SIG-M5 treated with dmso at 0.1 percent for 504 hours (cell line): ENCODE data around the gene TBCC.
"Not testable (repeated sequence)": the region's sequence is repeated elsewhere in the genome, so short reads cannot be mapped to it uniquely, and the experiment has no call there.

Experiments
- DNase-seq: peaks from one replicate; lab custom pipeline; 2025; ENCODE audit not compliant: unreplicated experiment; lab: John Stamatoyannopoulos, UW

TBCC gene

GRCh38 chr6:42735976-42736375, 9.9 kb downstream of the TBCC start:
- DNase-seq = no peak

GRCh38 chr6:42733867-42734481, 11.9 kb downstream of the TBCC start:
- not testable (repeated sequence) for DNase-seq

- no peak for DNase-seq
Measured at GRCh38 chr6:42729731-42730130, 16.2 kb downstream of the TBCC start.

GRCh38 chr6:42727627-42728026, 18.3 kb downstream of the TBCC start:
- DNase-seq = no peak

- DNase-seq = no peak
Measured at GRCh38 chr6:42727087-42727611, 18.8 kb downstream of the TBCC start.

- DNase-seq = peak; percentile 93
Measured at GRCh38 chr6:42726485-42727086, 19.3 kb downstream of the TBCC start.

- no peak for DNase-seq
Measured at GRCh38 chr6:42726026-42726425, 19.9 kb downstream of the TBCC start.

- DNase-seq = no peak
Measured at GRCh38 chr6:42724825-42725224, 21.1 kb downstream of the TBCC start.

GRCh38 chr6:42722497-42722896, 23.4 kb downstream of the TBCC start, which contains the start of gene PRPH2:
PRPH2 (minus strand) TSS chr6:42722597; CDS start chr6:42722334, 263 bp downstream.
- DNase-seq = no peak

- no peak for DNase-seq
Measured at GRCh38 chr6:42720739-42721138, 25.2 kb downstream of the TBCC start.

- DNase-seq = no peak
Measured at GRCh38 chr6:42715871-42716270, 30.0 kb downstream of the TBCC start.

GRCh38 chr6:42714098-42714761, 31.7 kb downstream of the TBCC start:
- DNase-seq = no peak

- no peak for DNase-seq
Measured at GRCh38 chr6:42711930-42712329, 34.0 kb downstream of the TBCC start.

- DNase-seq = no peak
Measured at GRCh38 chr6:42710316-42710715, 35.6 kb downstream of the TBCC start.

GRCh38 chr6:42709871-42710270, 36.0 kb downstream of the TBCC start:
- DNase-seq = no peak

GRCh38 chr6:42708096-42708495, 37.8 kb downstream of the TBCC start:
- no peak for DNase-seq

- no peak for DNase-seq
Measured at GRCh38 chr6:42707595-42707994, 38.3 kb downstream of the TBCC start.

- no peak for DNase-seq
Measured at GRCh38 chr6:42704937-42705374, 40.9 kb downstream of the TBCC start.

GRCh38 chr6:42704251-42704936, 41.5 kb downstream of the TBCC start:
- DNase-seq = no peak

GRCh38 chr6:42702786-42703185, 43.1 kb downstream of the TBCC start:
- not testable (repeated sequence) for DNase-seq

- no peak for DNase-seq
Measured at GRCh38 chr6:42702200-42702599, 43.7 kb downstream of the TBCC start.
